H1 (cell line): Measurements from ENCODE around the gene ZBTB40. TPM values are rescaled to one million over a fixed set of nuclear protein-coding genes. Genes with fewer than 3 reads are reported as not detected.

Experiments used
- CTCF ChIA-PET: fragments of 300-600 bp; sonication (Branson Sonifier 250); formaldehyde crosslinking; loops from one replicate; lab custom pipeline; 2021; ENCODE audit not compliant: partially characterized antibody; lab: Charles Lee
- POLR2A ChIA-PET: fragments of 300-600 bp; sonication (Branson Sonifier 250); formaldehyde crosslinking; loops from one replicate; lab custom pipeline; 2021; ENCODE audit warnings: inconsistent platforms; ENCODE audit not compliant: partially characterized antibody; lab: Charles Lee
- DNase-seq, 2 experiments: peaks; one replicate each; pipeline versions ENCODE4 v3.0.0 to v3.0.0-alpha.2; 2010 to 2022; ENCODE audit warnings: low spot score in 2 of 2, low read depth in 1 of 2, mixed read lengths in 1 of 2
- FAIRE-seq: peaks from 2 replicates; lab custom pipeline; 2011; peaks lifted over from hg19 to GRCh38; lab: Jason Lieb, UNC
- H2AFZ ChIP-seq: 2 replicates; pipeline ENCODE4 v1.8.1; 2012; ENCODE audit warnings: low read length, inconsistent platforms
- H2AK5ac ChIP-seq: 2 replicates; pipeline ENCODE4 v1.6.1; 2013; ENCODE audit warnings: low read depth, low read length
- H2BK120ac ChIP-seq: replicated peaks from 2 replicates; pipeline ENCODE3; 2013; ENCODE audit warnings: low read depth, low read length, inconsistent platforms
- H2BK12ac ChIP-seq: 2 replicates; pipeline ENCODE4 v1.6.1; 2013; ENCODE audit warnings: low read depth, low read length
- H2BK15ac ChIP-seq: 2 replicates; pipeline ENCODE4 v1.6.1; 2013; ENCODE audit warnings: low read length
- H2BK20ac ChIP-seq: 2 replicates; pipeline ENCODE4 v1.6.1; 2013; ENCODE audit warnings: low read length
- H2BK5ac ChIP-seq: 2 replicates; pipeline ENCODE4 v1.6.1; 2013; ENCODE audit warnings: low read depth, low read length
- H3K14ac ChIP-seq: 2 replicates; pipeline ENCODE4 v1.6.1; 2013; ENCODE audit warnings: inconsistent platforms; ENCODE audit not compliant: insufficient read length
- H3K18ac ChIP-seq: 2 replicates; pipeline ENCODE4 v1.6.1; 2013; ENCODE audit warnings: low read length; ENCODE audit errors: extremely low read depth
- H3K23ac ChIP-seq: 2 replicates; pipeline ENCODE4 v1.6.1; 2013; ENCODE audit warnings: inconsistent platforms; ENCODE audit not compliant: insufficient read length
- H3K23me2 ChIP-seq: 2 replicates; pipeline ENCODE4 v1.6.1; 2013; ENCODE audit warnings: low read depth, low read length
- H3K27ac ChIP-seq: 2 replicates; pipeline ENCODE4 v1.6.1; 2011; ENCODE audit warnings: low read depth, low read length, inconsistent platforms
- H3K27me3 ChIP-seq, 4 experiments: replicated peaks in 1 of 4; 1 replicate in 1 of 4; 2 replicates in 3 of 4; pipeline versions ENCODE4 v1.6.1 to v1.8.1; 2011 to 2013; ENCODE audit warnings: low read length in 3 of 4, mild to moderate bottlenecking in 3 of 4, inconsistent platforms in 2 of 4, mixed read lengths in 2 of 4, moderate library complexity in 1 of 4; ENCODE audit not compliant: control insufficient read depth in 3 of 4, insufficient read depth in 3 of 4; ENCODE audit errors: extremely low read depth in 1 of 4
- H3K36me3 ChIP-seq, 4 experiments: 2 replicates each; pipeline versions ENCODE4 v1.6.1 to v1.8.1; 2011 to 2013; ENCODE audit warnings: mild to moderate bottlenecking in 4 of 4, low read length in 3 of 4, moderate library complexity in 2 of 4, control low read depth in 1 of 4, inconsistent platforms in 1 of 4; ENCODE audit not compliant: insufficient read depth in 4 of 4, control insufficient read depth in 2 of 4
- H3K4ac ChIP-seq: replicated peaks from 2 replicates; pipeline ENCODE3; 2013; ENCODE audit warnings: low read length, low read depth, mixed read lengths, inconsistent platforms; ENCODE audit not compliant: insufficient read length
- H3K4me1 ChIP-seq, 4 experiments: replicated peaks in 1 of 4; 1 replicate in 1 of 4; 2 replicates in 3 of 4; pipeline versions ENCODE4 v1.6.1 to v1.8.1; 2011 to 2013; ENCODE audit warnings: low read length in 3 of 4, inconsistent platforms in 2 of 4, mixed read lengths in 1 of 4; ENCODE audit not compliant: insufficient read depth in 4 of 4, control insufficient read depth in 3 of 4
- H3K4me2 ChIP-seq, 2 experiments: 2 replicates each; pipeline versions ENCODE4 v1.6.1 to v1.8.1; 2011 to 2013; ENCODE audit warnings: low read depth in 2 of 2, low read length in 2 of 2, control low read depth in 1 of 2, inconsistent platforms in 1 of 2, mild to moderate bottlenecking in 1 of 2; ENCODE audit not compliant: insufficient read depth in 1 of 2
- H3K4me3 ChIP-seq, 4 experiments: fragments of 200-600, 300-600 bp in 1 of 4; sonication (generic), shearing (Covaris generic), sonication (Bioruptor Twin) in 1 of 4; 2 replicates each; pipeline versions ENCODE4 v1.5.1 to v1.8.1; 2011 to 2016; ENCODE audit warnings: low read length in 4 of 4, low read depth in 3 of 4, control low read depth in 2 of 4, inconsistent platforms in 2 of 4, mild to moderate bottlenecking in 2 of 4, mixed read lengths in 1 of 4, moderate library complexity in 1 of 4; ENCODE audit not compliant: insufficient read depth in 2 of 4; ENCODE audit errors: extremely low read depth in 1 of 4
- H3K56ac ChIP-seq: replicated peaks from 2 replicates; pipeline ENCODE3; 2013; ENCODE audit warnings: low read depth, mild to moderate bottlenecking, mixed read lengths, low read length, inconsistent platforms; ENCODE audit not compliant: insufficient read length
- H3K79me1 ChIP-seq: 2 replicates; pipeline ENCODE4 v1.6.1; 2013; ENCODE audit warnings: low read depth, low read length, control low read depth
- H3K79me2 ChIP-seq, 2 experiments: 2 replicates each; pipeline versions ENCODE4 v1.6.1 to v1.8.1; 2012 to 2013; ENCODE audit warnings: low read length in 2 of 2, mild to moderate bottlenecking in 2 of 2, inconsistent platforms in 1 of 2; ENCODE audit not compliant: insufficient read depth in 2 of 2, control insufficient read depth in 1 of 2
- H3K9ac ChIP-seq, 4 experiments: replicated peaks in 1 of 4; 1 replicate in 1 of 4; 2 replicates in 3 of 4; pipeline versions ENCODE4 v1.6.1 to v1.8.1; 2011 to 2013; ENCODE audit warnings: low read depth in 3 of 4, low read length in 3 of 4, control low read depth in 2 of 4, mild to moderate bottlenecking in 2 of 4, moderate library complexity in 2 of 4, inconsistent platforms in 1 of 4; ENCODE audit errors: extremely low read depth in 1 of 4
- H3K9me3 ChIP-seq, 2 experiments: 2 replicates each; pipeline versions ENCODE4 v1.6.1 to v1.8.1; 2012 to 2013; ENCODE audit warnings: mild to moderate bottlenecking in 2 of 2, moderate library complexity in 2 of 2, control low read depth in 1 of 2, inconsistent platforms in 1 of 2, low read depth in 1 of 2, low read length in 1 of 2, mixed read lengths in 1 of 2; ENCODE audit not compliant: insufficient read depth in 2 of 2
- H4K20me1 ChIP-seq, 2 experiments: replicated peaks in 1 of 2; 2 replicates each; pipeline versions ENCODE3 to v1.8.1; 2011 to 2013; ENCODE audit warnings: inconsistent platforms in 2 of 2, low read length in 2 of 2, mild to moderate bottlenecking in 1 of 2; ENCODE audit not compliant: insufficient read depth in 2 of 2, control insufficient read depth in 1 of 2
- H4K5ac ChIP-seq: 2 replicates; pipeline ENCODE4 v1.6.1; 2013; ENCODE audit warnings: low read length, low read depth, mixed read lengths, inconsistent platforms; ENCODE audit not compliant: insufficient read length
- H4K8ac ChIP-seq: 2 replicates; pipeline ENCODE4 v1.8.0; 2013; ENCODE audit warnings: mild to moderate bottlenecking, moderate library complexity, low read length, inconsistent platforms; ENCODE audit not compliant: insufficient read depth; ENCODE audit errors: extremely low read depth
- H4K91ac ChIP-seq: replicated peaks from 2 replicates; pipeline ENCODE3; 2013; ENCODE audit warnings: low read length, mixed read lengths, inconsistent platforms; ENCODE audit not compliant: insufficient read length
- ASH2L ChIP-seq: fragments of 200-600, 300-600 bp; sonication (generic); IDR thresholded peaks from one replicate; pipeline ENCODE4 v1.7.1; 2017; ENCODE audit warnings: low read length
- CHD2 ChIP-seq: IDR thresholded peaks from 2 replicates; pipeline ENCODE4 v1.6.1; 2012; ENCODE audit warnings: low read length, improper control_type of control experiment
- GTF2F1 ChIP-seq: IDR thresholded peaks from 2 replicates; pipeline ENCODE4 v1.6.1; 2012; ENCODE audit warnings: low read depth, low read length, improper control_type of control experiment, borderline replicate concordance
- HDAC2 ChIP-seq, 2 experiments: fragments of 300-600 bp in 1 of 2; sonication (generic) in 1 of 2; IDR thresholded peaks; 2 replicates each; pipeline ENCODE4 v1.6.1; 2011 to 2012; ENCODE audit warnings: low read depth in 2 of 2, low read length in 2 of 2, mild to moderate bottlenecking in 2 of 2, moderate library complexity in 2 of 2, borderline replicate concordance in 1 of 2, inconsistent platforms in 1 of 2
- JUN ChIP-seq: IDR thresholded peaks from 2 replicates; pipeline ENCODE4 v1.6.1; 2011; ENCODE audit warnings: low read depth, mild to moderate bottlenecking, improper control_type of control experiment, low read length
- KDM4A ChIP-seq: IDR thresholded peaks from one replicate; pipeline ENCODE4 v1.7.1; 2012; ENCODE audit warnings: low read depth, mild to moderate bottlenecking, moderate library complexity, low read length, inconsistent platforms; ENCODE audit not compliant: severe bottlenecking
- POU5F1 ChIP-seq: IDR thresholded peaks from 2 replicates; pipeline ENCODE4 v1.6.1; 2011; ENCODE audit warnings: low read depth, mild to moderate bottlenecking, low read length, moderate library complexity
- SIN3A ChIP-seq, 2 experiments: IDR thresholded peaks in 1 of 2; conservative IDR thresholded peaks in 1 of 2; 2 replicates each; pipeline ENCODE4 v1.6.1; 2011 to 2012; ENCODE audit warnings: low read length in 2 of 2, improper control_type of control experiment in 1 of 2, low read depth in 1 of 2, mild to moderate bottlenecking in 1 of 2
- SIX5 ChIP-seq: IDR thresholded peaks from 2 replicates; pipeline ENCODE4 v1.6.1; 2011; ENCODE audit warnings: mild to moderate bottlenecking, low read depth, low read length
- TBP ChIP-seq: IDR thresholded peaks from 2 replicates; pipeline ENCODE4 v1.6.1; 2011; ENCODE audit warnings: low read depth, low read length, improper control_type of control experiment
- WGBS, 2 experiments: shearing (Covaris generic) in 1 of 2; methylation state at CpG; one replicate each; pipeline versions ENCODE4 v1.1.6 to v1.1.7; 2013 to 2015; ENCODE audit warnings: low lambda C conversion rate in 2 of 2, mixed read lengths in 2 of 2, inconsistent platforms in 1 of 2, low coverage in 1 of 2, missing lambda C conversion rate in 1 of 2; ENCODE audit not compliant: insufficient replicate concordance in 2 of 2, insufficient coverage in 1 of 2, insufficient read length in 1 of 2; ENCODE audit errors: extremely low coverage in 1 of 2, missing lambda C conversion rate in 1 of 2; 5-methylcytosine and 5-hydroxymethylcytosine counted together
- polyA plus RNA-seq, 7 experiments: library from polyadenylated mRNA; depleted of rRNA in 3 of 7; stranded (reverse) in 5 of 7; unstranded in 2 of 7; fragments of >200 nt in 5 of 7; fragments of 200-250 nt in 2 of 7; gene quantifications; 1 replicate in 5 of 7; 2 replicates in 1 of 7; 4 replicates in 1 of 7; pipeline versions ENCODE4 v1.2.1 to v1.2.3, GENCODE V29; 2011 to 2013; ENCODE audit warnings: missing spikeins in 2 of 7, mixed read lengths in 2 of 7
- total RNA-seq: library from RNA; stranded (reverse); fragmentation: NEBNext Ultra II Directional; extraction: Animal tissue kit (Norgen Biotek cat#: 25700); gene quantifications from 2 replicates; pipeline ENCODE4 v1.2.1, GENCODE V29; 2021
- TF ChIP-seq, protein P1 (sequence below): IDR thresholded peaks from 2 replicates; pipeline ENCODE4 v1.6.1; 2012; ENCODE audit warnings: low read length, inconsistent platforms
- TF ChIP-seq, protein P2 (sequence below): IDR thresholded peaks from 2 replicates; pipeline ENCODE4 v1.6.1; 2012; ENCODE audit warnings: inconsistent platforms

Gene ZBTB40
- total and polyA plus RNA-seq, 2 of the 8 experiments (the other 6 are each of a cell fraction or from before 2014, with no cell fraction given), result 3.1 to 19.3 TPM

DNA sequence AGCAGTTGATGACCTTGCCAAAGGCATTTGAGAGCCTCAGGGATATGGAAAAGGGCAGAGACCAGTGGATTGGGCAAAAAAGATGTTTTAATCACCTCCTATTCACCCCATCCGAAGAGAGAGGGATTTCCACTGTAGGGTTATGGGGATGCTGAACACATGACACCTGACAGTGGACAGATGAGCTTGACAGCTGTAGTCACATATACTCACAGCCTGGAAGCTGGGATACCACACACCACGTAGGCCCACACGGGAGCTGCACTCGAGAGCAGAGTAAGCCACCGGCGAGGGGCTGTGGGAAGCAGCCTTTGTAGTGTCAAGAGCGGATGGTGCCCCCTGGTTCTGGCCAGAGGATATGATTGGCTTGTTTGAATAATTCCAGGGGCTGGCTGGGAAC lies 20.0 kb downstream of the ZBTB40 start:
- Histone ChIP-seq H3K79me2 (peaks cover 0 to 31% of the 10 kb centered on the region in 2 experiments; a peak in 2 of 4 replicates), H3K23ac (no peak overlapping the region), H4K5ac (no peak overlapping the region), H4K8ac (no peak overlapping the region), H2AFZ (no peak overlapping the region), H3K36me3 (no peaks in the 10 kb centered on the region), H3K4ac (no peak overlapping the region), H2BK12ac (no peak overlapping the region), H3K4me1 (no peaks in the 10 kb centered on the region), H3K14ac (no peak overlapping the region), H3K56ac (no peak overlapping the region), H2BK120ac (no peak overlapping the region), H2BK20ac (no peak overlapping the region), H3K18ac (no peak overlapping the region), H3K23me2 (no peaks in the 10 kb centered on the region), H2BK15ac (no peak overlapping the region), H2AK5ac (no peak overlapping the region), H4K20me1 (no peaks in the 10 kb centered on the region), H3K79me1 (peaks cover 3% of the 10 kb centered on the region; the same call in 1 of the 2 replicates), H3K27me3 (no peaks in the 10 kb centered on the region), H2BK5ac (no peak overlapping the region), H3K4me3 (no peak overlapping the region), H4K91ac (no peak overlapping the region), H3K4me2 (no peak overlapping the region), H3K27ac (no peak overlapping the region), H3K9ac (no peak overlapping the region), H3K9me3 (no peaks in the 10 kb centered on the region)
- DNase-seq, result no peak
- CTCF ChIA-PET, result interaction anchor here (0.6 to 1.3 kb wide), 4 partner anchors 10 to 171 kb away, joined by 3 to 4 read pairs (median 4); no protein-coding TSS in a partner anchor
- 98% methylated on average over 7 of the region's 7 CpGs; no CpG with 5 or more reads in 1 of the 2 experiments for WGBS, 2 experiments
- POLR2A ChIA-PET, result no interaction called here
- FAIRE-seq, result no peak
- no peak for TF ChIP-seq CHD2
- TF ChIP-seq SIN3A (conservative IDR thresholded peaks at IDR 0.05 in 1 of 2, IDR thresholded peaks at IDR 0.05 in 1 of 2; ENCODE audit: low read depth in 1 of 2, low read length in 2 of 2), result no peak
- no peak for TF ChIP-seq SIX5
- TF ChIP-seq, protein P1, sequence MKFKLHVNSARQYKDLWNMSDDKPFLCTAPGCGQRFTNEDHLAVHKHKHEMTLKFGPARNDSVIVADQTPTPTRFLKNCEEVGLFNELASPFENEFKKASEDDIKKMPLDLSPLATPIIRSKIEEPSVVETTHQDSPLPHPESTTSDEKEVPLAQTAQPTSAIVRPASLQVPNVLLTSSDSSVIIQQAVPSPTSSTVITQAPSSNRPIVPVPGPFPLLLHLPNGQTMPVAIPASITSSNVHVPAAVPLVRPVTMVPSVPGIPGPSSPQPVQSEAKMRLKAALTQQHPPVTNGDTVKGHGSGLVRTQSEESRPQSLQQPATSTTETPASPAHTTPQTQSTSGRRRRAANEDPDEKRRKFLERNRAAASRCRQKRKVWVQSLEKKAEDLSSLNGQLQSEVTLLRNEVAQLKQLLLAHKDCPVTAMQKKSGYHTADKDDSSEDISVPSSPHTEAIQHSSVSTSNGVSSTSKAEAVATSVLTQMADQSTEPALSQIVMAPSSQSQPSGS, result no peak
- no peak for TF ChIP-seq JUN
- no peak for TF ChIP-seq KDM4A
- TF ChIP-seq POU5F1, result no peak
- no peak for TF ChIP-seq GTF2F1
- TF ChIP-seq, protein P2, sequence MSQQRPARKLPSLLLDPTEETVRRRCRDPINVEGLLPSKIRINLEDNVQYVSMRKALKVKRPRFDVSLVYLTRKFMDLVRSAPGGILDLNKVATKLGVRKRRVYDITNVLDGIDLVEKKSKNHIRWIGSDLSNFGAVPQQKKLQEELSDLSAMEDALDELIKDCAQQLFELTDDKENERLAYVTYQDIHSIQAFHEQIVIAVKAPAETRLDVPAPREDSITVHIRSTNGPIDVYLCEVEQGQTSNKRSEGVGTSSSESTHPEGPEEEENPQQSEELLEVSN, result no peak
- no peak for TF ChIP-seq HDAC2 (IDR thresholded peaks at IDR 0.05; ENCODE audit: borderline replicate concordance in 1 of 2, low read depth in 2 of 2, low read length in 2 of 2)
- TF ChIP-seq TBP, result no peak
- no peak for TF ChIP-seq ASH2L
